Neural cell (in vitro differentiated cells): ENCODE results near the gene OR51A2.

Experiments used
- CTCF ChIP-seq: fragments of 450-650 bp; IDR thresholded peaks from 2 replicates; pipeline ENCODE4 v1.5.1; 2014; ENCODE audit warnings: antibody characterized with exemption, mild to moderate bottlenecking, moderate library complexity; ENCODE audit not compliant: poor library complexity, severe bottlenecking
- POLR2AphosphoS5 ChIP-seq: IDR thresholded peaks from 2 replicates; pipeline ENCODE4 v1.6.1; 2012
- RAD21 ChIP-seq: fragments of 450-650 bp; conservative IDR thresholded peaks from 2 replicates; pipeline ENCODE4 v1.6.1; 2014; ENCODE audit warnings: antibody characterized with exemption, mild to moderate bottlenecking, moderate library complexity
- REST ChIP-seq: IDR thresholded peaks from 2 replicates; pipeline ENCODE4 v1.6.1; 2012; ENCODE audit warnings: borderline replicate concordance
- TAF1 ChIP-seq: IDR thresholded peaks from 2 replicates; pipeline ENCODE4 v1.6.1; 2012; ENCODE audit warnings: low read depth

GRCh38 chr11:4994551-4994950 lies 39.0 kb upstream of the OR51A2 start, which contains the start of gene OR51L1:
- TF ChIP-seq REST: no peak
- TF ChIP-seq CTCF: no peak
- no peak for TF ChIP-seq RAD21
- TF ChIP-seq POLR2AphosphoS5: no peak
- TF ChIP-seq TAF1: no peak
